CD4-positive, alpha-beta memory T cell (primary cell): ENCODE measurements around the gene AMZ2. TPM values are rescaled to one million over a fixed set of nuclear protein-coding genes. Genes with fewer than 3 reads are reported as not detected.

Source experiments
- CTCF ChIA-PET: fragments of 350-600 bp; sonication (Branson Sonifier 250); formaldehyde crosslinking; loops from one replicate; lab custom pipeline; 2021; ENCODE audit warnings: inconsistent platforms; ENCODE audit not compliant: partially characterized antibody; lab: Charles Lee
- POLR2A ChIA-PET: fragments of 350-600 bp; sonication (Branson Sonifier 250); formaldehyde crosslinking; loops from one replicate; lab custom pipeline; 2021; ENCODE audit not compliant: partially characterized antibody; lab: Charles Lee
- DNase-seq, 5 donors: peaks; one replicate each; pipeline versions ENCODE4 v3.0.0 to v3.0.0-alpha.2; 2020 to 2022; ENCODE audit warnings: mixed read lengths in 1 of 5
- H3K27ac ChIP-seq: one replicate; pipeline ENCODE4 v1.7.0; 2013; ENCODE audit warnings: low read depth, low read length
- H3K27me3 ChIP-seq: 2 replicates; pipeline ENCODE4 v1.7.0; 2013; ENCODE audit warnings: mild to moderate bottlenecking, low read length, moderate library complexity; ENCODE audit not compliant: insufficient read depth
- H3K36me3 ChIP-seq: 2 replicates; pipeline ENCODE4 v1.7.0; 2013; ENCODE audit warnings: mild to moderate bottlenecking, low read length, moderate library complexity; ENCODE audit not compliant: insufficient read depth
- H3K4me1 ChIP-seq: 2 replicates; pipeline ENCODE4 v1.7.0; 2013; ENCODE audit warnings: mild to moderate bottlenecking, low read length, moderate library complexity; ENCODE audit not compliant: insufficient read depth
- H3K4me3 ChIP-seq, 2 donors: one replicate each; pipeline ENCODE4 v1.7.0; 2013; ENCODE audit warnings: low read length in 2 of 2, mild to moderate bottlenecking in 1 of 2
- H3K9me3 ChIP-seq, 2 donors: one replicate each; pipeline ENCODE4 v1.7.0; 2013; ENCODE audit warnings: low read length in 2 of 2, control low read depth in 1 of 2; ENCODE audit not compliant: control insufficient read depth in 1 of 2
- H3K27ac Mint-ChIP-seq, 7 donors: one replicate each; pipeline ENCODE4 v1.8.0; 2020 to 2021; ENCODE audit warnings: mixed read lengths in 7 of 7, mild to moderate bottlenecking in 6 of 7, inconsistent platforms in 3 of 7, moderate library complexity in 3 of 7
- H3K27me3 Mint-ChIP-seq, 2 donors: one replicate each; pipeline ENCODE4 v1.8.0; 2020 to 2021; ENCODE audit warnings: mixed read lengths in 2 of 2
- H3K36me3 Mint-ChIP-seq, 2 donors: one replicate each; pipeline ENCODE4 v1.8.0; 2020 to 2021; ENCODE audit warnings: mixed read lengths in 2 of 2, inconsistent platforms in 1 of 2, mild to moderate bottlenecking in 1 of 2
- H3K4me1 Mint-ChIP-seq, 4 donors: one replicate each; pipeline ENCODE4 v1.8.0; 2020 to 2021; ENCODE audit warnings: mixed read lengths in 4 of 4, mild to moderate bottlenecking in 1 of 4
- H3K4me3 Mint-ChIP-seq, 8 donors: one replicate each; pipeline ENCODE4 v1.8.0; 2020 to 2021; ENCODE audit warnings: mixed read lengths in 8 of 8, mild to moderate bottlenecking in 7 of 8, moderate library complexity in 6 of 8, inconsistent platforms in 3 of 8
- H3K9me3 Mint-ChIP-seq, 8 donors: one replicate each; pipeline ENCODE4 v1.8.0; 2020 to 2021; ENCODE audit warnings: mixed read lengths in 8 of 8, mild to moderate bottlenecking in 5 of 8, inconsistent platforms in 3 of 8, moderate library complexity in 1 of 8
- intact Hi-C: fragments of 100-400 bp; cut with micrococcal nuclease; formaldehyde crosslinking; loops from one replicate; pipeline ENCODE4 v1.15.1; 2023
- polyA plus RNA-seq, 2 donors: library from polyadenylated mRNA; unstranded; fragments of 300-500 nt; fragmentation: Illumina TruSeq; gene quantifications; one replicate each; pipeline ENCODE4 v1.2.3, GENCODE V29; 2021
- total RNA-seq, 2 experiments: library from RNA; stranded (reverse); gene quantifications; one replicate each; pipeline ENCODE4 v1.2.3, GENCODE V29; 2021

The AMZ2 gene
- total and polyA plus RNA-seq, 4 experiments from 2014 or later = 66.1 to 161 (median 97.8) TPM

DNA sequence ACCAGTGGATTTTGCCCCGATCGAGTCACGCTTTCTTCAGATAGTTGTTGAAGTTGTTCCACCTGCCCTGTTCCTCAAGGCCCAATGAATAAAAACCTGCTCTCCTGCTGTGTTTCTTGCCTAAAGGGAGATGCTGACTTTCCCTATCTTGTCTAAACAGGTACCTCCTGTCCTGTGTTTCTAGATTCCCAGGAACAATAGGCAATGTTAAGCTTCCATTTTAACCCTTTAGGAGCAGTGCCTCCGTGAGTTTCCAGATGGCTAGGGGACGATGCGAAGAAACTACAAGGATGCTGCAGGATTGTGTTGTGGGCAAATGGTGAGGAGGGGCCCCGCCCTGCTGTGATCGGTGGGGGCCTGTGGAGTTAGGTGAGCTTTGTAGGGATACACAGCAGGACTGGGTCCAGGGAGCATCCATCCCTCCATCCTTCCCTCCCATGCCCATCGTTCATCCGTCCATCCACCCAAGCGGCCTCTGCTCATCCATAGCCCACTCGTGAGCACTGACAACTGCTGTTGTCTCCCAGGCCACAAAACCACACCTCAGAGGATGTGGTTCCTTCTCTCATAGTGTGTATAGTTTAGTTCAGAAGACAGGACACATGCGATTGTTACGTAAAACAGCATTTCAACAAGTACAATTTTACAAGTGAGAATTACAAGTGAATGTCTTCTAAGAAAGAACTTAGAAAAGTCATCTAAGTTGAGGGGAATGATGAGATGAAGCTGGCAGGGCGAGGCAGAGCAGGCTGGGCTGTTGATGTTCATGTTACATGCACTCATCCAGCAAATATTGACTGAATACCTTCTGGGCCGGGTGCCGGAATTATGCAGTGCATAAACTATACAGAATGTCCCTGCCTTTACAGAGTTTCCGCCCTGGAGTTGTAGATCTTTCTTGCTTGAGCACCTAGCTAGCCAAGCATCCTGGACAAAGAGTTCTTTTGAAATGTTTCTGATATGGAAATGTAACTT, 48.7 kb downstream of the AMZ2 start:
- ChIA-PET POLR2A (interaction anchor here (0.6 to 3.3 kb wide), 25 partner anchors 11 to 162 kb away, joined by 3 to 31 read pairs (median 4); partner anchors contain the start of gene AMZ2), CTCF (interaction anchor here (0.6 to 2.1 kb wide), 12 partner anchors 10 to 159 kb away, joined by 3 to 7 read pairs (median 4); no protein-coding TSS in a partner anchor)
- H3K27me3 ChIP-seq = no peaks in the 10 kb centered on the region
- Mint-ChIP-seq H3K4me3 (peak overlapping the region; percentile 79 to 90 (median 87)), H3K27me3 (no peaks in the 10 kb centered on the region), H3K4me1 (peaks cover 38 to 82% (median 62%) of the 10 kb centered on the region in 4 donors), H3K27ac (peak overlapping the region; percentile 83 to 99 (median 96)), H3K36me3 (no peaks in the 10 kb centered on the region), H3K9me3 (no peaks in the 10 kb centered on the region)
- peak overlapping the region; percentile 64 for H3K27ac ChIP-seq
- intact Hi-C loops = loop anchor here (1.0 kb wide), 1 partner anchor 60 kb away; no protein-coding TSS in a partner anchor
- peak; percentile 79 to 88 (median 85) for DNase-seq
- H3K4me1 ChIP-seq = peaks cover 66% of the 10 kb centered on the region
- peak overlapping the region in 1 of 2 donors; percentile 49 for H3K4me3 ChIP-seq
- no peaks in the 10 kb centered on the region for H3K9me3 ChIP-seq
- no peaks in the 10 kb centered on the region for H3K36me3 ChIP-seq

DNA sequence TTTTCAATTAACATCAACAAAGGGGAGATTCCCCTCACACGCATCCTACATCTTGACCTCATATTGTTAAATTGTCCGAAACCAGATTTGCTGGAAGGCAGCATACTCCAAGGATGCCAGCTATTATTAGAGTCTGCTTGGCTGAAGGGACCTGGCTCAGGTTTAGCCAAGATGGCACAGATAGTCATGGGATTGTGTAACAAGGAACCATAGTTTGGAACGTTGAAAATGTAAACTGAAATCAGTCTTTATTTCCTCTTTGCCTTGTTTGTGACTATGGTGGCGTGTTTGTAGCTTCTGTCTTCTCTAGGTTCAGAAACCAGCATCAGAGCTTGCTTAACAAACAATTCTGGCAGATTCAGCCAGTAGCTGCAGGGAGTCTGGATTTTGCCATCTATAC, 49.4 kb downstream of the AMZ2 start:
- no peaks in the 10 kb centered on the region for H3K27me3 ChIP-seq
- Mint-ChIP-seq H3K4me3 (peak overlapping the region; percentile 79 to 90 (median 87)), H3K27me3 (no peaks in the 10 kb centered on the region), H3K27ac (peak overlapping the region; percentile 83 to 99 (median 96)), H3K36me3 (peaks cover 0 to 4% of the 10 kb centered on the region in 2 donors), H3K4me1 (peaks cover 44 to 85% (median 69%) of the 10 kb centered on the region in 4 donors), H3K9me3 (no peaks in the 10 kb centered on the region)
- H3K4me3 ChIP-seq = peak overlapping the region in 1 of 2 donors; percentile 49
- ChIA-PET POLR2A (interaction anchor here (0.6 to 3.3 kb wide), 26 partner anchors 11 to 159 kb away, joined by 3 to 31 read pairs (median 4); partner anchors contain the start of gene AMZ2), CTCF (interaction anchor here (0.6 to 2.1 kb wide), 11 partner anchors 9 to 159 kb away, joined by 3 to 7 read pairs (median 5); no protein-coding TSS in a partner anchor)
- no peaks in the 10 kb centered on the region for H3K36me3 ChIP-seq
- H3K9me3 ChIP-seq = no peaks in the 10 kb centered on the region
- intact Hi-C loops = no loop called here
- peaks cover 66% of the 10 kb centered on the region for H3K4me1 ChIP-seq
- no peak for DNase-seq
- H3K27ac ChIP-seq = peak overlapping the region; percentile 64

GRCh38 chr17:68298601-68299000, 50.8 kb downstream of the AMZ2 start:
- DNase-seq = no peak
- peak overlapping the region in 6 of 7 donors; percentile 22 to 83 (median 75) for H3K27ac Mint-ChIP-seq
- H3K27me3 Mint-ChIP-seq = no peaks in the 10 kb centered on the region
- peaks cover 0 to 4% of the 10 kb centered on the region in 2 donors for H3K36me3 Mint-ChIP-seq
- Histone ChIP-seq H3K27ac (no peak overlapping the region), H3K9me3 (no peaks in the 10 kb centered on the region), H3K4me1 (peaks cover 53% of the 10 kb centered on the region), H3K4me3 (no peak overlapping the region), H3K27me3 (no peaks in the 10 kb centered on the region), H3K36me3 (no peaks in the 10 kb centered on the region)
- peak overlapping the region in 3 of 8 donors; percentile 7 to 35 (median 24) for H3K4me3 Mint-ChIP-seq
- H3K9me3 Mint-ChIP-seq = no peaks in the 10 kb centered on the region
- POLR2A ChIA-PET = interaction anchor here (0.7 to 2.9 kb wide), 2 partner anchors 13 to 16 kb away, joined by 3 to 23 read pairs; no protein-coding TSS in a partner anchor
- peaks cover 42 to 80% (median 66%) of the 10 kb centered on the region in 4 donors for H3K4me1 Mint-ChIP-seq
- intact Hi-C loops = no loop called here
- CTCF ChIA-PET = no interaction called here

GRCh38 chr17:68299817-68300216, 52.0 kb downstream of the AMZ2 start:
- intact Hi-C loops = no loop called here
- peak overlapping the region in 1 of 7 donors; percentile 46 for H3K27ac Mint-ChIP-seq

DNA sequence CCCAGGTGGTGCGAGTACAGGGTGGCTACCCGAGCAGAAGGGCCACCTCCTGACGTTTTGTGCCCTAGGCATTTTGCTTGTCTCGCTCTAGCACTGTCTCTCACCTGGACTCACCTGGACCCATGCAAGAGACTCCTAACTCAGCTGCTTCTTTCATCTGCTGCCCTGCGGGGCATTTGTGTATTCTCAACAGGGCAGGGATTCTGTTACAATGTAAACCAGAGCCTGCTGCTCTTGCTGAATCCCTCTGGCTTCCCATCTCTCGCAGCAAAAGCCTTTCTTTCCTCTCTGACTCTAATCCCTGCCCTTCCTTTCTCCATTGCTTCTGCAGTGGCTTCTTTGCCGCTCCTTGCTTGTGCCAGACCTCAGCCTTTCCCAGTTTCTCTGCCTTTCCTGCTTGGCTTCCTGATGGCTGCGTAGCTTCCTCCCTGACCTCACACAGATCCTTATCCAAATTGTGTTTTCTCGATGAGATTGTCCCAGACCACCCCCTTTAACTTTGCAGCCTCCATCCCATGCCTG, 53.7 kb downstream of the AMZ2 start:
- no peaks in the 10 kb centered on the region for H3K9me3 ChIP-seq
- H3K27ac ChIP-seq = no peak overlapping the region
- POLR2A ChIA-PET = interaction anchor here (0.6 to 3.2 kb wide), 4 partner anchors 8 to 12 kb away, joined by 3 to 17 read pairs (median 4); partner anchors contain the start of genes ARSG and SLC16A6
- Mint-ChIP-seq H3K4me1 (peaks cover 27 to 62% (median 45%) of the 10 kb centered on the region in 4 donors), H3K36me3 (peaks cover 0 to 4% of the 10 kb centered on the region in 2 donors), H3K4me3 (no peak overlapping the region), H3K9me3 (no peaks in the 10 kb centered on the region), H3K27ac (peak overlapping the region in 4 of 7 donors; percentile 5 to 75 (median 58)), H3K27me3 (no peaks in the 10 kb centered on the region)
- no peaks in the 10 kb centered on the region for H3K36me3 ChIP-seq
- H3K4me1 ChIP-seq = peaks cover 32% of the 10 kb centered on the region
- CTCF ChIA-PET = interaction anchor here (1.0 to 1.6 kb wide), 2 partner anchors 9 to 21 kb away, joined by 3 read pairs; no protein-coding TSS in a partner anchor
- no peak overlapping the region for H3K4me3 ChIP-seq
- no peaks in the 10 kb centered on the region for H3K27me3 ChIP-seq
- no peak for DNase-seq
- intact Hi-C loops = no loop called here

More at GRCh38 chr17:68299817-68300216, 52.0 kb downstream of the AMZ2 start:
- H3K27ac ChIP-seq = no peak overlapping the region
- DNase-seq = no peak
- H3K4me3 ChIP-seq = no peak overlapping the region
- Mint-ChIP-seq H3K9me3 (no peaks in the 10 kb centered on the region), H3K4me3 (no peak overlapping the region), H3K4me1 (peaks cover 36 to 67% (median 56%) of the 10 kb centered on the region in 4 donors), H3K36me3 (peaks cover 0 to 4% of the 10 kb centered on the region in 2 donors), H3K27me3 (no peaks in the 10 kb centered on the region)
- H3K36me3 ChIP-seq = no peaks in the 10 kb centered on the region
- peaks cover 41% of the 10 kb centered on the region for H3K4me1 ChIP-seq
- CTCF ChIA-PET = interaction anchor here (1.0 kb wide), 1 partner anchor 10 kb away, joined by 3 read pairs; no protein-coding TSS in a partner anchor
- H3K27me3 ChIP-seq = no peaks in the 10 kb centered on the region
- POLR2A ChIA-PET = interaction anchor here (0.6 to 0.9 kb wide), 2 partner anchors 19 to 123 kb away, joined by 3 read pairs; no protein-coding TSS in a partner anchor
- H3K9me3 ChIP-seq = no peaks in the 10 kb centered on the region

- DNase-seq = no peak
- ChIA-PET CTCF (interaction anchor here (1.0 to 1.6 kb wide), 2 partner anchors 10 to 21 kb away, joined by 3 read pairs; no protein-coding TSS in a partner anchor), POLR2A (interaction anchor here (0.6 to 3.2 kb wide), 4 partner anchors 9 to 13 kb away, joined by 3 to 17 read pairs (median 4); partner anchors contain the start of genes ARSG and SLC16A6)
- no peaks in the 10 kb centered on the region for H3K9me3 ChIP-seq
- Mint-ChIP-seq H3K9me3 (no peaks in the 10 kb centered on the region), H3K27ac (peak overlapping the region in 3 of 7 donors; percentile 27 to 78 (median 36)), H3K4me1 (peaks cover 24 to 59% (median 42%) of the 10 kb centered on the region in 4 donors), H3K27me3 (no peaks in the 10 kb centered on the region), H3K4me3 (no peak overlapping the region), H3K36me3 (peaks cover 0 to 7% of the 10 kb centered on the region in 2 donors)
- H3K4me3 ChIP-seq = no peak overlapping the region
- no peak overlapping the region for H3K27ac ChIP-seq
- no peaks in the 10 kb centered on the region for H3K36me3 ChIP-seq
- intact Hi-C loops = no loop called here
- no peaks in the 10 kb centered on the region for H3K27me3 ChIP-seq
- peaks cover 27% of the 10 kb centered on the region for H3K4me1 ChIP-seq
These were observed 54.3 kb downstream of the AMZ2 start for GRCh38 chr17:68302066-68302564.
